Common myeloid progenitor, CD34-positive (primary cell): Measurements from ENCODE around the gene CCSER2.
"Not testable (repeated sequence)": the region's sequence is repeated elsewhere in the genome, so short reads cannot be mapped to it uniquely, and the experiment has no call there.

Experiments
- CTCF ChIA-PET: fragments of 350-600 bp; sonication (Branson Sonifier 250); formaldehyde crosslinking; loops from one replicate; lab custom pipeline; 2021; ENCODE audit warnings: antibody characterized with exemption; lab: Charles Lee
- POLR2A ChIA-PET: fragments of 350-600 bp; sonication (Branson Sonifier 250); formaldehyde crosslinking; loops from one replicate; lab custom pipeline; 2021; ENCODE audit warnings: antibody characterized with exemption; lab: Charles Lee
- DNase-seq, 3 donors: peaks; one replicate each; pipeline versions ENCODE4 v3.0.0 to v3.0.0-alpha.2; 2013
- H3K27ac ChIP-seq, 2 experiments: 1 replicate in 1 of 2; 2 replicates in 1 of 2; pipeline ENCODE4 v1.7.0; 2013; ENCODE audit warnings: inconsistent platforms in 2 of 2, low read length in 2 of 2, mild to moderate bottlenecking in 2 of 2, low read depth in 1 of 2, moderate library complexity in 1 of 2; ENCODE audit not compliant: severe bottlenecking in 2 of 2, insufficient read depth in 1 of 2, poor library complexity in 1 of 2
- H3K27me3 ChIP-seq, 5 experiments: replicated peaks in 2 of 5; 1 replicate in 3 of 5; 2 replicates in 2 of 5; pipeline versions ENCODE4 v1.6.1 to v1.7.0; 2013; ENCODE audit warnings: low read length in 4 of 5, mild to moderate bottlenecking in 2 of 5, moderate library complexity in 2 of 5, inconsistent platforms in 1 of 5; ENCODE audit not compliant: insufficient read depth in 5 of 5, control insufficient read depth in 4 of 5
- H3K36me3 ChIP-seq, 4 experiments: 1 replicate in 2 of 4; 2 replicates in 2 of 4; pipeline versions ENCODE4 v1.6.1 to v1.7.0; 2013; ENCODE audit warnings: low read length in 3 of 4, control low read depth in 1 of 4, mild to moderate bottlenecking in 1 of 4; ENCODE audit not compliant: control insufficient read depth in 4 of 4, insufficient read depth in 4 of 4
- H3K4me1 ChIP-seq, 4 experiments: 1 replicate in 3 of 4; 2 replicates in 1 of 4; pipeline versions ENCODE4 v1.6.1 to v1.7.1; 2013; ENCODE audit warnings: low read length in 3 of 4, mild to moderate bottlenecking in 3 of 4, control low read depth in 1 of 4, inconsistent platforms in 1 of 4, moderate library complexity in 1 of 4; ENCODE audit not compliant: control insufficient read depth in 4 of 4, insufficient read depth in 4 of 4; ENCODE audit errors: control extremely low read depth in 1 of 4
- H3K4me3 ChIP-seq, 7 experiments: 1 replicate in 4 of 7; 2 replicates in 3 of 7; pipeline versions ENCODE4 v1.5.1 to v1.7.0; 2013; ENCODE audit warnings: mild to moderate bottlenecking in 7 of 7, low read length in 6 of 7, moderate library complexity in 6 of 7, inconsistent platforms in 2 of 7, low read depth in 2 of 7, control low read depth in 1 of 7; ENCODE audit not compliant: insufficient read depth in 4 of 7, control insufficient read depth in 1 of 7; ENCODE audit errors: extremely low read depth in 1 of 7
- H3K9me3 ChIP-seq, 5 experiments: 1 replicate in 4 of 5; 2 replicates in 1 of 5; pipeline versions ENCODE4 v1.6.1 to v1.7.1; 2013; ENCODE audit warnings: low read length in 4 of 5, mild to moderate bottlenecking in 2 of 5, inconsistent platforms in 1 of 5, low read depth in 1 of 5, moderate library complexity in 1 of 5; ENCODE audit not compliant: control insufficient read depth in 4 of 5, insufficient read depth in 2 of 5; ENCODE audit errors: control extremely low read depth in 1 of 5
- WGBS: methylation state at CpG from one replicate; pipeline ENCODE4 v1.1.5; 2013; ENCODE audit not compliant: insufficient coverage; 5-methylcytosine and 5-hydroxymethylcytosine counted together

The CCSER2 gene

GRCh38 chr10:84524435-84524834 is 196.0 kb downstream of the CCSER2 start:
- POLR2A ChIA-PET, result interaction anchor here (0.8 kb wide), 1 partner anchor 60 kb away, joined by 3 read pairs; no protein-coding TSS in a partner anchor

GRCh38 chr10:84525120-84525806 is 196.9 kb downstream of the CCSER2 start:
- Histone ChIP-seq H3K4me3 (no peak overlapping the region), H3K9me3 (peaks cover 0 to 9% (median 4%) of the 10 kb centered on the region in 5 experiments), H3K27ac (no peak overlapping the region), H3K36me3 (no peaks in the 10 kb centered on the region), H3K4me1 (peaks cover 0 to 4% (median 0%) of the 10 kb centered on the region in 4 experiments), H3K27me3 (no peaks in the 10 kb centered on the region)
- ChIA-PET CTCF (interaction anchor here (0.6 to 2.2 kb wide), 4 partner anchors 9 to 150 kb away, joined by 3 to 18 read pairs (median 4); no protein-coding TSS in a partner anchor), POLR2A (no interaction called here)
- DNase-seq, result peak; percentile 75 to 92 (median 85)
- WGBS, result 91% methylated on average over 11 of the region's 17 CpGs

More at GRCh38 chr10:84524435-84524834, 196.0 kb downstream of the CCSER2 start:
- no peak overlapping the region for H3K4me3 ChIP-seq
- CTCF ChIA-PET, result interaction anchor here (2.2 kb wide), 1 partner anchor 12 kb away, joined by 18 read pairs; no protein-coding TSS in a partner anchor
- no peak overlapping the region for H3K27ac ChIP-seq
- no peaks in the 10 kb centered on the region for H3K27me3 ChIP-seq
- H3K9me3 ChIP-seq, result peaks cover 0 to 9% (median 4%) of the 10 kb centered on the region in 5 experiments
- H3K4me1 ChIP-seq, result peaks cover 0 to 4% (median 0%) of the 10 kb centered on the region in 4 experiments
- no peaks in the 10 kb centered on the region for H3K36me3 ChIP-seq
- no peak for DNase-seq

GRCh38 chr10:84525807-84526182 is 197.4 kb downstream of the CCSER2 start:
- H3K4me3 ChIP-seq, H3K4me1 ChIP-seq, H3K27ac ChIP-seq, H3K36me3 ChIP-seq, H3K27me3 ChIP-seq, POLR2A ChIA-PET, DNase-seq, H3K9me3 ChIP-seq: not testable (repeated sequence)
- WGBS, result 100% methylated on average over 6 of the region's 7 CpGs
- CTCF ChIA-PET, result interaction anchor here (0.6 to 2.2 kb wide), 4 partner anchors 8 to 151 kb away, joined by 3 to 18 read pairs (median 4); no protein-coding TSS in a partner anchor

GRCh38 chr10:84527386-84527785 is 199.0 kb downstream of the CCSER2 start:
- H3K27me3 ChIP-seq, CTCF ChIA-PET, H3K27ac ChIP-seq, DNase-seq, H3K9me3 ChIP-seq, POLR2A ChIA-PET, H3K4me1 ChIP-seq, H3K4me3 ChIP-seq, H3K36me3 ChIP-seq: not testable (repeated sequence)
- 98% methylated on average over 5 of the region's 5 CpGs for WGBS

GRCh38 chr10:84528526-84528925 is 200.1 kb downstream of the CCSER2 start:
- H3K4me3 ChIP-seq, POLR2A ChIA-PET, H3K27ac ChIP-seq, CTCF ChIA-PET, DNase-seq, H3K27me3 ChIP-seq, H3K4me1 ChIP-seq, H3K36me3 ChIP-seq, H3K9me3 ChIP-seq: not testable (repeated sequence)
- WGBS, result 97% methylated on average over 4 of the region's 5 CpGs

GRCh38 chr10:84530724-84531325 is 202.4 kb downstream of the CCSER2 start:
- Histone ChIP-seq H3K4me1 (no peaks in the 10 kb centered on the region), H3K4me3 (no peak overlapping the region), H3K27me3 (no peaks in the 10 kb centered on the region), H3K27ac (no peak overlapping the region), H3K36me3 (no peaks in the 10 kb centered on the region), H3K9me3 (peaks cover 0 to 4% (median 3%) of the 10 kb centered on the region in 5 experiments)
- POLR2A ChIA-PET, result no interaction called here
- CTCF ChIA-PET, result interaction anchor here (0.6 to 2.1 kb wide), 7 partner anchors 9 to 263 kb away, joined by 3 to 10 read pairs (median 7); no protein-coding TSS in a partner anchor
- DNase-seq, result no peak
- WGBS, result 91% methylated on average over 8 of the region's 9 CpGs

- H3K4me1 ChIP-seq, result no peaks in the 10 kb centered on the region
- DNase-seq, result no peak
- WGBS, result no CpG with 5 or more reads among the region's 2 CpGs
- ChIA-PET CTCF (interaction anchor here (0.8 to 2.1 kb wide), 6 partner anchors 10 to 264 kb away, joined by 3 to 10 read pairs (median 8); no protein-coding TSS in a partner anchor), POLR2A (no interaction called here)
- no peak overlapping the region for H3K4me3 ChIP-seq
- H3K27me3 ChIP-seq, result no peaks in the 10 kb centered on the region
- no peaks in the 10 kb centered on the region for H3K36me3 ChIP-seq
- peaks cover 0 to under 1% (median 0%) of the 10 kb centered on the region in 5 experiments for H3K9me3 ChIP-seq
- no peak overlapping the region for H3K27ac ChIP-seq
These were observed 203.0 kb downstream of the CCSER2 start for GRCh38 chr10:84531396-84531795.
